ENCODE data around the gene TENM4.

The TENM4 gene

GRCh38 chr11:78949976-78950690 lies 490.7 kb downstream of the TENM4 start:
- no peak for DNase-seq (ENCODE audit: low read depth in 2 of 2, low spot score in 1 of 2)

GRCh38 chr11:78946945-78947902 lies 493.6 kb downstream of the TENM4 start:
- no peak for DNase-seq (ENCODE audit: low read depth in 2 of 2, low spot score in 1 of 2)

GRCh38 chr11:78943841-78944240 lies 497.0 kb downstream of the TENM4 start:
- DNase-seq (ENCODE audit: low read depth in 2 of 2, low spot score in 1 of 2): no peak

- no peak for DNase-seq (ENCODE audit: low read depth in 2 of 2, low spot score in 1 of 2)
These were observed 497.7 kb downstream of the TENM4 start for GRCh38 chr11:78943154-78943553.

GRCh38 chr11:78941226-78941851 lies 499.5 kb downstream of the TENM4 start:
- no peak for DNase-seq (ENCODE audit: low read depth in 2 of 2, low spot score in 1 of 2)

- no peak for DNase-seq (ENCODE audit: low read depth in 2 of 2, low spot score in 1 of 2)
These were observed 500.2 kb downstream of the TENM4 start for GRCh38 chr11:78940500-78941225.

GRCh38 chr11:78938971-78939370 lies 501.9 kb downstream of the TENM4 start:
- DNase-seq (ENCODE audit: low read depth in 2 of 2, low spot score in 1 of 2): no peak

GRCh38 chr11:78938036-78938435 lies 502.8 kb downstream of the TENM4 start:
- no peak for DNase-seq (ENCODE audit: low read depth in 2 of 2, low spot score in 1 of 2)

- DNase-seq (ENCODE audit: low read depth in 2 of 2, low spot score in 1 of 2): no peak
These were observed 505.3 kb downstream of the TENM4 start for GRCh38 chr11:78935398-78936068.

GRCh38 chr11:78933350-78933749 lies 507.5 kb downstream of the TENM4 start:
- no peak for DNase-seq (ENCODE audit: low read depth in 2 of 2, low spot score in 1 of 2)

- no peak for DNase-seq (ENCODE audit: low read depth in 2 of 2, low spot score in 1 of 2)
These were observed 508.1 kb downstream of the TENM4 start for GRCh38 chr11:78932757-78933156.

- DNase-seq (ENCODE audit: low read depth in 2 of 2, low spot score in 1 of 2): no peak
These were observed 508.9 kb downstream of the TENM4 start for GRCh38 chr11:78931891-78932290.

- no peak for DNase-seq (ENCODE audit: low read depth in 2 of 2, low spot score in 1 of 2)
These were observed 509.9 kb downstream of the TENM4 start for GRCh38 chr11:78930810-78931523.

- no peak for DNase-seq (ENCODE audit: low read depth in 2 of 2, low spot score in 1 of 2)
These were observed 511.0 kb downstream of the TENM4 start for GRCh38 chr11:78929906-78930220.

- no peak for DNase-seq (ENCODE audit: low read depth in 2 of 2, low spot score in 1 of 2)
These were observed 511.5 kb downstream of the TENM4 start for GRCh38 chr11:78929207-78929905.

- DNase-seq (ENCODE audit: low read depth in 2 of 2, low spot score in 1 of 2): no peak
These were observed 513.3 kb downstream of the TENM4 start for GRCh38 chr11:78927511-78927910.

- DNase-seq (ENCODE audit: low read depth in 2 of 2, low spot score in 1 of 2): no peak
These were observed 514.0 kb downstream of the TENM4 start for GRCh38 chr11:78926633-78927338.

GRCh38 chr11:78925387-78925786 lies 515.4 kb downstream of the TENM4 start:
- DNase-seq (ENCODE audit: low read depth in 2 of 2, low spot score in 1 of 2): no peak

All from stimulated activated CD8-positive, alpha-beta memory T cell treated with anti-CD3 and anti-CD28 coated beads, Interleukin-4, amount 100 ng/mL, for 1 hour (primary cell).